HG03520 (cell line): Measurements from ENCODE around the gene OR3A2.
"Not testable (repeated sequence)": the region's sequence is repeated elsewhere in the genome, so short reads cannot be mapped to it uniquely, and the experiment has no call there.

Source experiments
- ATAC-seq: cut with Tn5 transposase; IDR thresholded peaks from one replicate; pipeline ENCODE4 v1.9.1; 2021; ENCODE audit warnings: mild to moderate bottlenecking, moderate library complexity; ENCODE audit not compliant: unreplicated experiment

Gene OR3A2

DNA sequence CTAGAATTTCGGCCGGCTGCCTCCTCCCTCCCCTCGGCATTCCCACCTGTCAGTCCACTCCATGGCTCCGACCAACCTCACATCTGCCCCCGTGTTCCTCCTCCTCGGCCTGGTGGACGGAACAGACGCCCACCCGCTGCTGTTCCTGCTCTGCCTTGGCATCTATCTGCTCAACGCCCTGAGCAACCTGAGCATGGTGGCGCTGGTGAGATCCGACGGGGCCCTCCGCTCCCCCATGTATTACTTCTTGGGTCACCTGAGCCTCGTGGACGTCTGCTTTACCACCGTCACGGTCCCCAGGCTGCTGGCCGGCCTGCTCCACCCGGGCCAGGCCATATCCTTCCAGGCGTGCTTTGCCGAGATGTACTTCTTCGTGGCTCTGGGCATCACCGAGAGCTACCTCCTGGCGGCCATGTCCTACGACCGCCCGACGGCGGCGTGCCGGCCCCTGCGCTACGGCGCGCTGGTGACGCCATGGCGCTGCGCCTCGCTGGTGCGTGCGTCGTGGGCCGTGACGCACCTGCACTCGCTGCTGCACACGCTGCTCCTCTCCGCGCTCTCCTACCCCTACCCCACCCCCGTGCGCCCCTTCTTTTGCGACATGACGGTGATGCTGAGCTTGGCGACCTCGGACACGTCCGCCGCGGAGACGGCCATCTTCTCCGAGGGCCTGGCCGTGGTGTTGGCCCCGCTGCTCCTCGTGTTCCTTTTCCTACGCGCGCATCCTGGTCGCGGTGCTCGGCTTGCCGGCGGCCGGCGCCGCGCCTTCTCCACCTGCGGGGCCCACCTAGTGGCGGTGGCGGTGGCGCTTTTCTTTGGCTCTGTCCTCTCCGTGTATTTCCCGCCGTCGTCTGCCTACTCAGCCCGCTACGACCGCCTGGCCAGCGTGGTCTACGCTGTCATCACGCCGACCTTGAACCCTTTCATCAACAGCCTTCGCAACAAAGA lies at the start of gene OR3A2:
Gene OR3A2 (minus strand): TSS at position 440 of the 948 bp plus-strand sequence.
- no peak for ATAC-seq

DNA sequence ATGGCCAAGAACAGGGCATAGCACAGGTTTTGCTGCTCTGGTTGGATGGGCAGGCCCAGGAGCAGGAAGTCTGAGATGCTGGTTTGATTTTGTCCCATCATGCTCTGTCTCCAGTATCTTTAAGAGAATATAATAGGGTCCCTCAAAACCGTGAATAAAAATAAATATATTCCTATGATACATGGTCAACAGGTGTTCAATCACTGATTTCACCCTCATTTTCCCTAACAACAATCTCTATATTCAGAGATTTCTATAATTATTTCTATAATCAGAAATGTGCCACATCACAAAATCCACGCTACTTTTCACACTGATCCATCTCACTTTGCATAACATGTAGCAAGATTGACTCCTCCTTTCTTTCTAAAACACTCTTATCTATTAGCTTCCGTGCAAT lies 47.6 kb upstream of the OR3A2 start, which contains the start of gene OR1E2:
Gene OR1E2 (minus strand): TSS at position 101 of the 400 bp plus-strand sequence. CDS start 0 bp downstream, at position 101.
- ATAC-seq, result no peak

GRCh38 chr17:3433215-3433614 lies 47.1 kb upstream of the OR3A2 start:
- ATAC-seq, result not testable (repeated sequence)

- no peak for ATAC-seq
Observed at GRCh38 chr17:3418222-3418621, 32.1 kb upstream of the OR3A2 start.

DNA sequence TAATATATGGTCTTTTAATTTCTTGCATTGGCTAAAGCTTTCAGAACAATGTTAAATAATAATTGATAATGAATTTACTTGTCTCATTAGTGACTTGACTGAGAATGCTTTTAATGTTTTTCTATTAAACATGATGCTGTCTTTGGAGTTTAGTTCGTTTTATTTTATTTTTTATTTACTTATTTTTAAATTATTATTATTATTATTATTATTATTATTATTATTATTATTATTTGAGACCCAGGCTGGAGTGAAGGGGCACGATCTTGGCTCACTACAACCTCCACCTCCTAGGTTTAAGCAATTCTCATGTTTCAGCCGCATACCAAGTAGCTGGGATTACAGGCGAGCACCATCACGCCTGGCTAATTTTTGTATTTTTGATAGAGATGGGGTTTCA lies 29.5 kb upstream of the OR3A2 start:
- ATAC-seq, result no peak

DNA sequence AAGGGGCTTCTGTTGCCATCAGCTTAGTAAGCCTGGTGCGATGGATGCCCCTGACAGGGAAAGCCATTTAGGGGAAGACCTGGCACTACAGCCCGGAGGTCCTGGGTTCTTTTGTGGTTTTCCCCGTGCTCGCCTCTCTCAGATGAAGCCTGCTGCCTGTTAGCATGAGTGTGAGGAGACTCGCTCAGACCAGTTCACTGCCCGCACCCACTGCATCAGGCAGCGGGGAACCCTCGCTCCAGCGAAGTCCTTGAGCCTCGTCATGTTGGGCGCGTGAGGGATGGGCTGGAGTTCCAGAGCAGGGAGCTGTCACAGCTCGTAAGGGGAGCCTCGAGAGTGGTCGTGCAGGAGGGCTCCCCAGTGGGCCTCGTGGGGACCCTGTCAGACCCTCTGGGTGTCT lies 26.1 kb upstream of the OR3A2 start:
- not testable (repeated sequence) for ATAC-seq

DNA sequence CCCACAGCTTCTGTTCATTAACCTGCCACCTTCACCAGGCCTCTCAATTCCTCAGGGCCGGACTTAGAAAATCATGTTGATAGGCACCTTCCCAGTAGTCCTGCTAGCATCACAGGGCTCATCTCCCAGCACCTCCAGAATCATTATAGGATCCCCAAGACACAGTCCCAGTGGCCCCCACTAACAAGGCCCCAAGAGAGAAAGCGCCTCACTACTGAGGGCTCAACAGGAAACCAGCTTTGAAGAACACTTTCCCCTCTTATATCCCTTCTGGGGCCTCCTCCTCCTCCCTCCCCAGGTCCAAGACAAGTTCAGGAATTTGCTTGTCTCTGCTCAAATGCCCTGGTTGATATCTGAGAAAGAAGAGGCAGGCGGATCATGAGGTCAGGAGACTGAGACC lies 25.0 kb upstream of the OR3A2 start, which contains the start of gene OR3A3:
Gene OR3A3 (plus strand): TSS at position 301 of the 400 bp plus-strand sequence.
- no peak for ATAC-seq

DNA sequence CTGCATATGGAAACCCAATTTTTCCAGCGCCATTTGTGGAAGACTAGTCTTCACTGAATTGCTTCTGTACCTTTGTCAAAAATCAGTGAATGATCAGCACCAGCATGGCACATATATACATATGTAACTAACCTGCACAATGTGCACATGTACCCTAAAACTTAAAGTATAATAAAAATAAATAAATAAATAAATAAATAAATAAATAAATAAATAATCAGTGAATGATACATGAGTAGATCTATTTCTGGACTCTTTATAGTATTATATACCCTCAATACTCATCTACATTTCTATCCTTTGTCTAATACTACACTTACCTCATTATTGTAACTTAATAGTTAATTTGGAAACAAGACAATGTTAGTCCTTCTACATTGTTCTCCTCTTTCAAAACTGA lies 17.7 kb upstream of the OR3A2 start:
- ATAC-seq, result not testable (repeated sequence)

DNA sequence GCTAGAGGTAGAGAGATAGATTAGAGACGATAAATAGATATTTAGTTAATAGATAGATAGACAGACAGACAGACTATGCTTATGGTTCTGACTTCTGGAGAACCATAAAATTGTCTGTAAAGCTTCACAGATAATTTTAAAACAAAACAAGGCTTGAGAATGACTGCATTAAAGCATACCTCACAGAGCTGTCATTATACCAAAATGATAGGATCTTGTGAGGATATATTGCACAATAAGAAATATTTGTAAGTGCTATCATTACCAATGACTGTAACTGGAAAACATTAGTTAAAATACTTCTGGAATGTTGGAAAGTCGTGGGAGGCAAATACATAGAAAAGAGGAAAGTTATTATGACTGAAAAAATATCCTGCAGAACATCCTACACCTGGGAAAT lies 15.7 kb upstream of the OR3A2 start:
- no peak for ATAC-seq

DNA sequence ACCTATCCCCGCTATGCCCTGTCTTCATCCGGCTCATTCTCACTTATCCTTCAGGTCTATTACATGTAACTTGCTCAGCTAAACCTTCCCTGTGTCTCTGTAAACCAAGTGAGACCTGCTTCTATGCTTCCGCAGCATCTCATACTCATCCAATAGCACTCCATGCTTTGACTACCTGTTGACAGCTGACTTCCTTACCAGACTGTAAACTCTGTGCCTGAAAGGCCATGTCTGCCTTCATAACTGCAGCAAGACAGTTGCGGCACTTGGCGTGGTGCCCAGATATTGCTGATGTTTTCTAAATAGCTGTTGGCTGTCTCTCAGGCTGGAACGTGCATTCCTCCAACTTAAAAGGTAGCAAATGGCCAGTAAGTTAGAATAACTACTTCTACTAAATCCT lies 13.9 kb upstream of the OR3A2 start:
- ATAC-seq, result no peak

DNA sequence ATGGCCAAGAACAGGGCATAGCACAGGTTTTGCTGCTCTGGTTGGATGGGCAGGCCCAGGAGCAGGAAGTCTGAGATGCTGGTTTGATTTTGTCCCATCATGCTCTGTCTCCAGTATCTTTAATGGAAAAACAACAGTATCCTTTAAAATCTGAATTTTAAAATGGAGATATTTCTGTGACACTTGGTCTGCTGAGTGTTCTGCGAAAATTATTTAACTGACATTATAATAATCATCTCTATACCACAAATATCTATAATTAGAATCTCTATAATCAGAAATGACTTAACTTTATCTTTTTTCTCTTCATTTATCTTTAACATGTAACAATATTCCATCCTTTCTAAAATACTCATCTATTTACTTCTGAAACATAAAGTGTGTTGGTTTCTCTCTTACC lies 12.2 kb upstream of the OR3A2 start, which contains the start of gene OR1E1:
Gene OR1E1 (minus strand): TSS at position 101 of the 400 bp plus-strand sequence. CDS start 0 bp downstream, at position 101.
- no peak for ATAC-seq

- not testable (repeated sequence) for ATAC-seq
Observed at GRCh38 chr17:3397801-3398200, 11.7 kb upstream of the OR3A2 start.

DNA sequence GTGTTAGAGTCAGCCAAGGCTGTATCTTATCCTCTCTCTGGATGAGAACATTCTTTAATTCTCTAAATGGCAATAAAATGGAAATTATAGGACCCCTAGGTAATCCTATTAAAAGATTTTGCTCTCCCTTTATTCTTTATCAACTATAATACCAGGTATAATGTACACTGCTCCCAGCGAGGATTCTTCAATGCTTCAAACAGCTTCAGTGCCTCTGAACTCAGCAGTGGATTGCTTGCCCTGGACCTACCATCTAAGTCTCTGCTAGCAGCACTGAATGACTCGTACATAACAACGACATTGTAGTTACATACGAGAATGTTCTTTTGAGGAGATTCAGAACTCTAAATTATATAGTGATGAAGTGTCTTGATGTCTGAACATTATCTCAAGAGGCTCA lies 3.7 kb upstream of the OR3A2 start:
- no peak for ATAC-seq

GRCh38 chr17:3381957-3382356 lies 4.2 kb downstream of the OR3A2 start:
- ATAC-seq, result no peak

GRCh38 chr17:3378321-3378720 lies 7.8 kb downstream of the OR3A2 start:
- ATAC-seq, result no peak

DNA sequence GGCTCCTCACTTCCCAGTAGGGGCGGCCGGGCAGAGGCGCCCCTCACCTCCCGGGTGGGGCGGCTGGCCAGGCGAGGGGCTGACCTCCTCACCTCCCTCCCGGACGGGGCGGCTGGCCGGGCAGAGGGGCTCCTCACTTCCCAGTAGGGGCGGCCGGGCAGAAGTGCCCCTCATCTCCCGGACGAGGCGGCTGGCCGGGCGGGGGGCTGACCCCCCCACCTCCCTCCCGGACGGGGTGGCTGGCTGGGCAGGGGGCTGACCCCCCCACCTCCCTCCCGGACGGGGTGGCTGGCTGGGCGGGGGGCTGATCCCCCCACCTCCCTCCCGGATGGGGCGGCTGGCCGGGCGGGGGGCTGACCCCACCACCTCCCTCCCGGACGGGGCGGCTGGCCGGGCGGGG lies 14.9 kb downstream of the OR3A2 start:
- ATAC-seq, result not testable (repeated sequence)

- ATAC-seq, result not testable (repeated sequence)
Observed at GRCh38 chr17:3342782-3343181, 43.3 kb downstream of the OR3A2 start.

- no peak for ATAC-seq
Observed at GRCh38 chr17:3335876-3336275, 50.2 kb downstream of the OR3A2 start.

GRCh38 chr17:3318336-3318735 lies 67.8 kb downstream of the OR3A2 start:
- ATAC-seq, result no peak

DNA sequence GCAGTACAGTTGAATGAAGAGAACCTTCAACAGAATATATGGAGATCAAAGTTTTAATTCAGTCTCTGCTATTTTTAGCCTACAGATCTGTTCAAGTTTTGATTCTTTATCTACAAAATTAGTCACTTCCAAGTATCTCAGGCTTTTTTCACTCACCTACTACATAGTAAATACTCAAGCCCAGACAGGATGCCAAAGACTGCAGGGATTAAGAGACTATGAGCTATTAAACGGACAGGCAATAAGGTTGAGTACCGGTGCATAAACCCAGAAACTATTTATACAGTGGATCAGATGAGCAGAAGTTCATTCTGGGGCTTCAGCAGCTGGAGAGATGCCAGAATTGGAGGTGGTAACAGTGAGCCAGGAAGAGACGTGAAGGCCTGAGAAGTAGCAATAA lies 69.3 kb downstream of the OR3A2 start:
- no peak for ATAC-seq

DNA sequence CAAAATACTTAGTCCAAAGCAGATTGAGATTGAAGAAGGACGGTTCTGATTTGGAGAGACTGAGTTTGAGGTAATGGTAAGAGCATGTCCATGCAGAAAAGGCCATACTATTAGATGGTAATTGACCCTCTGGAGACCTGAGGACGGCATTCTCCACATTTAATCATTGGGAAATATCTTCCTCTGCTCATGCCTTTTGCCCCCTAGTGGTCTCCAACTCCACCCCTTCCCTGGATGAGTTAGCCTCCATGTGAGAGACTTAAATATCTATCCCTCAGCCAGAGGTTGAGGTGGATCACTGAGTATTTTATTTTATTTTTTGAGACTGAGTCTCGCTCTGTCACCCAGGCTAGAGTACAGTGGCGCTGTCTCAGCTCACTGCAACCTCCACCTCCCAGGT lies 77.5 kb downstream of the OR3A2 start:
- ATAC-seq, result no peak

DNA sequence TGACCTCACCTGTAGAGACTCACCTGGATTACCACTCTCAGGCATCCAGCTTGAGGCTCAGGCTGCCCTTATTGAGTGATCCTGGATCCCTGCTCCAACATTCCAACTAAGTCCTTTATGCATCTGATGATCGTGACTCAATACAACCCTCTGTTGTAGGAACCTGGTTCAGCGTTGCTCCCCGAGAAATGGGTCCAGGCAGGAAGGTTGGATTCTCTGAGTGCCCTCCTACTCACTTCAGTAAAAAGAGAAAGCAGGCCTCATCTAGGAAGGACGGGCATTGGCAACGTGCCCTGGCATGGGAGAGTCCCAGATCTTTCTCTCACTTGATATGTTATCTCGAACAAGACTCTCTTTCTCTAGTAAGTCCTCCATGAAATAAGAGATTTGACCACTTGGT lies 87.8 kb downstream of the OR3A2 start, which contains the start of gene OR3A1:
Gene OR3A1 (minus strand): TSS at position 101 of the 400 bp plus-strand sequence. CDS start 5,778 bp downstream, outside the sequence.
- ATAC-seq, result no peak
